GM21381 (cell line): ENCODE results near the gene NGFR.

Experiments
- ATAC-seq: cut with Tn5 transposase; IDR thresholded peaks from one replicate; pipeline ENCODE4 v1.9.1; 2021; ENCODE audit warnings: mild to moderate bottlenecking, moderate library complexity; ENCODE audit not compliant: unreplicated experiment

Gene NGFR

GRCh38 chr17:49469831-49470810 lies 25.0 kb upstream of the NGFR start:
- ATAC-seq, result no peak

GRCh38 chr17:49471089-49471683 lies 23.9 kb upstream of the NGFR start:
- no peak for ATAC-seq

GRCh38 chr17:49471769-49472168 lies 23.3 kb upstream of the NGFR start:
- no peak for ATAC-seq

GRCh38 chr17:49472527-49472926 lies 22.6 kb upstream of the NGFR start:
- ATAC-seq, result no peak

GRCh38 chr17:49473900-49474751 lies 21.0 kb upstream of the NGFR start:
- ATAC-seq, result no peak

GRCh38 chr17:49477709-49478108 lies 17.4 kb upstream of the NGFR start:
- ATAC-seq, result no peak

- ATAC-seq, result no peak
These were observed 14.1 kb upstream of the NGFR start for GRCh38 chr17:49480836-49481615.

GRCh38 chr17:49482144-49482817 lies 12.8 kb upstream of the NGFR start:
- ATAC-seq, result no peak

- ATAC-seq, result no peak
These were observed 11.2 kb upstream of the NGFR start for GRCh38 chr17:49483599-49484509.

GRCh38 chr17:49484588-49484987 lies 10.5 kb upstream of the NGFR start:
- ATAC-seq, result no peak

- ATAC-seq, result no peak
These were observed 9.0 kb upstream of the NGFR start for GRCh38 chr17:49486012-49486641.

GRCh38 chr17:49487183-49487582 lies 7.9 kb upstream of the NGFR start:
- ATAC-seq, result no peak

GRCh38 chr17:49488612-49489011 lies 6.5 kb upstream of the NGFR start:
- ATAC-seq, result no peak

GRCh38 chr17:49489348-49489747 lies 5.7 kb upstream of the NGFR start:
- ATAC-seq, result no peak

GRCh38 chr17:49490276-49490675 lies 4.8 kb upstream of the NGFR start:
- no peak for ATAC-seq

- ATAC-seq, result no peak
These were observed 3.8 kb upstream of the NGFR start for GRCh38 chr17:49491192-49491769.

GRCh38 chr17:49494399-49494985 lies 601 bp upstream of the NGFR start:
- no peak for ATAC-seq

GRCh38 chr17:49495842-49496182 lies 719 bp downstream of the NGFR start:
- no peak for ATAC-seq
